Caco-2 (cell line): ENCODE results near the gene RABGAP1L. TPM values are rescaled to one million over a fixed set of nuclear protein-coding genes. Genes with fewer than 3 reads are reported as not detected.

Experiments used
- BruUV-seq: library from RNA; stranded (reverse); fragments of 400-500 nt; replicated peaks from 2 replicates; lab custom pipeline; 2021; lab: Mats Ljungman, UMichigan
- CTCF ChIA-PET: fragments of 300-600 bp; sonication (Branson Sonifier 250); formaldehyde crosslinking; loops from one replicate; lab custom pipeline; 2022; ENCODE audit warnings: antibody characterized with exemption; lab: Charles Lee
- POLR2A ChIA-PET: fragments of 300-600 bp; sonication (Branson Sonifier 250); formaldehyde crosslinking; loops from one replicate; lab custom pipeline; 2022; ENCODE audit warnings: antibody characterized with exemption; lab: Charles Lee
- DNase-seq, 2 experiments: peaks; one replicate each; pipeline versions ENCODE4 v3.0.0 to v3.0.0-alpha.2; 2020 to 2022
- H3K27me3 ChIP-seq: replicated peaks from 2 replicates; pipeline ENCODE4 v1.6.0; 2011; ENCODE audit warnings: low read length; ENCODE audit not compliant: control insufficient read depth, insufficient read depth
- H3K36me3 ChIP-seq: 2 replicates; pipeline ENCODE4 v1.5.1; 2011; ENCODE audit warnings: low read length; ENCODE audit not compliant: control insufficient read depth, insufficient read depth
- H3K4me1 ChIP-seq: fragments of 250-450 bp; sonication (Bioruptor Pico); 2 replicates; pipeline ENCODE4 v1.5.1; 2020; ENCODE audit warnings: mild to moderate bottlenecking
- H3K4me3 ChIP-seq: 2 replicates; pipeline ENCODE4 v1.5.1; 2011; ENCODE audit warnings: low read depth, mild to moderate bottlenecking, control low read depth, low read length
- H3K9me3 ChIP-seq: fragments of 250-450 bp; sonication (Bioruptor Pico); 2 replicates; pipeline ENCODE4 v1.5.1; 2020; ENCODE audit warnings: mild to moderate bottlenecking, moderate library complexity
- H3K27ac Mint-ChIP-seq: one replicate; pipeline ENCODE4 v1.8.0; 2022; ENCODE audit warnings: mixed read lengths; ENCODE audit not compliant: unreplicated experiment
- H3K27me3 Mint-ChIP-seq: one replicate; pipeline ENCODE4 v1.8.0; 2022; ENCODE audit warnings: mixed read lengths; ENCODE audit not compliant: insufficient read depth, unreplicated experiment
- H3K36me3 Mint-ChIP-seq: one replicate; pipeline ENCODE4 v1.8.0; 2022; ENCODE audit warnings: mild to moderate bottlenecking, mixed read lengths; ENCODE audit not compliant: insufficient read depth, unreplicated experiment
- H3K4me1 Mint-ChIP-seq: one replicate; pipeline ENCODE4 v1.8.0; 2022; ENCODE audit warnings: low read depth, mixed read lengths; ENCODE audit not compliant: unreplicated experiment
- H3K4me3 Mint-ChIP-seq: one replicate; pipeline ENCODE4 v1.8.0; 2022; ENCODE audit warnings: mild to moderate bottlenecking, moderate library complexity, mixed read lengths; ENCODE audit not compliant: unreplicated experiment
- H3K9me3 Mint-ChIP-seq: one replicate; pipeline ENCODE4 v1.8.0; 2022; ENCODE audit warnings: mixed read lengths; ENCODE audit not compliant: unreplicated experiment
- intact Hi-C: fragments of 100-400 bp; cut with micrococcal nuclease; formaldehyde crosslinking; loops from one replicate; pipeline ENCODE4 v1.10.0; 2022; ENCODE audit not compliant: unreplicated experiment
- total RNA-seq: library from RNA; stranded (reverse); gene quantifications from 2 replicates; pipeline ENCODE4 v1.2.3, GENCODE V29; 2022
- TF ChIP-seq, protein P1 (sequence below), 2 experiments: fragments of 200-600 bp in 1 of 2; IDR thresholded peaks; 1 replicate in 1 of 2; 2 replicates in 1 of 2; pipeline versions ENCODE4 v1.5.1 to v1.8.0; 2011 to 2022; ENCODE audit warnings: antibody characterized with exemption in 1 of 2, control low read depth in 1 of 2, inconsistent platforms in 1 of 2, low read depth in 1 of 2, low read length in 1 of 2, mild to moderate bottlenecking in 1 of 2, moderate library complexity in 1 of 2; ENCODE audit not compliant: insufficient read depth in 1 of 2, severe bottlenecking in 1 of 2, unreplicated experiment in 1 of 2

The RABGAP1L gene
- total RNA-seq, 1 experiment from 2014 or later: 20.3 TPM

DNA sequence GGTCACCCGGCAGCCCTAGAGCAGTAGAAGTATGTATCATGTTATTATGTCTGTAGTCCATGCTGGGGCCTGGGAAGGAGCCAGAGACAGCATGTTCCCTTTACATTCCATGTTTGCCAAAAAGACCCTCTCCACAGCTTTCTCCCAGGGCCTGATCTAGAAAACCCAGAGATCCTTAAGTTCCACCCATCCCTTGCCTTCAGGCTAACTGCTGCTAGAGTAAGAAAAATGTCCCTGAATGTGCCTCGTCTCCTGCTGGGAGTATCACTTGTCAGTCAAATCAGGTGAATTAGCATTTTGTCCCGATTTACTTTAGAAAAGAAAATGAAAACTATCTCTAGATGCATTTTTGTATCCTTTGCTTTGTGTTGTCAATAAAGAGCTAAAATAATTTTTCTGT, 877.2 kb downstream of the RABGAP1L start:
- Mint-ChIP-seq H3K36me3 (no peaks in the 10 kb centered on the region), H3K4me1 (peaks cover 15% of the 10 kb centered on the region), H3K4me3 (no peak overlapping the region), H3K27ac (no peak overlapping the region), H3K27me3 (no peaks in the 10 kb centered on the region), H3K9me3 (no peaks in the 10 kb centered on the region)
- no peak for DNase-seq
- no TSS peak for BruUV-seq
- no peaks in the 10 kb centered on the region for H3K9me3 ChIP-seq
- ChIA-PET POLR2A (no interaction called here), CTCF (interaction anchor here (0.7 kb wide), 1 partner anchor 89 kb away, joined by 4 read pairs; no protein-coding TSS in a partner anchor)
- intact Hi-C loops: loop anchor here (5.0 kb wide), 1 partner anchor 36 kb away; no protein-coding TSS in a partner anchor
- H3K36me3 ChIP-seq: no peaks in the 10 kb centered on the region
- H3K4me1 ChIP-seq: no peaks in the 10 kb centered on the region
- no peaks in the 10 kb centered on the region for H3K27me3 ChIP-seq
- H3K4me3 ChIP-seq: no peak overlapping the region
- TF ChIP-seq, protein P1, sequence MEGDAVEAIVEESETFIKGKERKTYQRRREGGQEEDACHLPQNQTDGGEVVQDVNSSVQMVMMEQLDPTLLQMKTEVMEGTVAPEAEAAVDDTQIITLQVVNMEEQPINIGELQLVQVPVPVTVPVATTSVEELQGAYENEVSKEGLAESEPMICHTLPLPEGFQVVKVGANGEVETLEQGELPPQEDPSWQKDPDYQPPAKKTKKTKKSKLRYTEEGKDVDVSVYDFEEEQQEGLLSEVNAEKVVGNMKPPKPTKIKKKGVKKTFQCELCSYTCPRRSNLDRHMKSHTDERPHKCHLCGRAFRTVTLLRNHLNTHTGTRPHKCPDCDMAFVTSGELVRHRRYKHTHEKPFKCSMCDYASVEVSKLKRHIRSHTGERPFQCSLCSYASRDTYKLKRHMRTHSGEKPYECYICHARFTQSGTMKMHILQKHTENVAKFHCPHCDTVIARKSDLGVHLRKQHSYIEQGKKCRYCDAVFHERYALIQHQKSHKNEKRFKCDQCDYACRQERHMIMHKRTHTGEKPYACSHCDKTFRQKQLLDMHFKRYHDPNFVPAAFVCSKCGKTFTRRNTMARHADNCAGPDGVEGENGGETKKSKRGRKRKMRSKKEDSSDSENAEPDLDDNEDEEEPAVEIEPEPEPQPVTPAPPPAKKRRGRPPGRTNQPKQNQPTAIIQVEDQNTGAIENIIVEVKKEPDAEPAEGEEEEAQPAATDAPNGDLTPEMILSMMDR (IDR thresholded peaks at IDR 0.05; ENCODE audit: insufficient read depth in 1 of 2, low read depth in 1 of 2, low read length in 1 of 2, severe bottlenecking in 1 of 2, unreplicated experiment in 1 of 2): no peak

DNA sequence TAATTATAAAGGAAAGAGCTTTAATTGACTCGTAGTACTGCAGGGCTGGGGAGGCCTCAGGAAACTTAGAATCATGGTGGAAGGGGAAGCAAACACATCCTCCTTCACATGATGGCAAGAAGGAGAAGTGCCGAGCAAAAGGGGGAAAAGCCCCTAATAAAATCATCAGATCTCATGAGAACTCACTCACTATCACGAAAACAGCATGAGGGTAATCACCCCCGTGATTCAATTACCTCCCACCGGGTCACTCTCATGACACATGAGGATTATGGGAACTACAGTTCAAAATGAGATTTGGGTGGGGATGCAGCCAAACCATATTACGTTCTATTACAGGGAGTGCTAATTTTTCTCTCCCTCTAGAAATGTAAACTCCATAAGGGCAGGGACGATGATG, 878.1 kb downstream of the RABGAP1L start:
- DNase-seq: no peak
- no peaks in the 10 kb centered on the region for H3K27me3 ChIP-seq
- BruUV-seq: no TSS peak
- no peaks in the 10 kb centered on the region for H3K36me3 Mint-ChIP-seq
- H3K4me1 ChIP-seq: no peaks in the 10 kb centered on the region
- H3K9me3 ChIP-seq: no peaks in the 10 kb centered on the region
- TF ChIP-seq, protein P1 (IDR thresholded peaks at IDR 0.05; ENCODE audit: insufficient read depth in 1 of 2, low read depth in 1 of 2, low read length in 1 of 2, severe bottlenecking in 1 of 2, unreplicated experiment in 1 of 2): no peak
- intact Hi-C loops: loop anchor here (5.0 kb wide), 1 partner anchor 35 kb away; no protein-coding TSS in a partner anchor
- ChIA-PET POLR2A (no interaction called here), CTCF (no interaction called here)
- H3K4me3 Mint-ChIP-seq: no peak overlapping the region
- H3K27me3 Mint-ChIP-seq: no peaks in the 10 kb centered on the region
- no peaks in the 10 kb centered on the region for H3K36me3 ChIP-seq
- H3K4me3 ChIP-seq: no peak overlapping the region
- H3K4me1 Mint-ChIP-seq: peaks cover 15% of the 10 kb centered on the region
- H3K27ac Mint-ChIP-seq: no peak overlapping the region
- no peaks in the 10 kb centered on the region for H3K9me3 Mint-ChIP-seq

DNA sequence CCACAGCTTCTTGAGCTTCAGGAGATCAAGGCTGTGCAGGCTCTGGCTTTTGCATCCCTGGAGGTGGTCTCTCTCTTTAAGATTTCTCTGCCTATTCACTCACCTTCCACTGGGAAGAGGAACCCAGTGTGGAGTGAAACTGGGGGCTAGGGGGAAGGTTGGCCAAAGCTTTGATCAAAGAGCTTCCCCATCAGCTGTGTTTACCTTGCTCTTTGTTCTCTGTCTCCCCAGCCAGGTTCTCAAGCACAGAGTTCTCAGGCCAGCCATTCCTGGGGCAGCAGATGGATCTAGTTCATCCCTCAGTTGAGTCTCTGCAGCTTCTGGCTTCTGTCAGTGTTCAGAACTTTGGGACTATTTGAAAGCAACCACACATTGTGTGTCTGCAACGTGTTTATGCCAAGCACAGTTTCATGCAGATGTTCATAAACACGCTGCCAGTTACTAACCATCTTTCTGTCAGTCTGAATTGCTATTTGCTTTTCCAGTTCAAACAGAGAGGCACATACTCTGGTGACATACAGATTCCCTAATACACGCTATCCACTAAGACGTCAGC, 881.1 kb downstream of the RABGAP1L start:
- Histone ChIP-seq H3K36me3 (no peaks in the 10 kb centered on the region), H3K9me3 (no peaks in the 10 kb centered on the region), H3K4me1 (no peaks in the 10 kb centered on the region), H3K4me3 (no peak overlapping the region), H3K27me3 (no peaks in the 10 kb centered on the region)
- H3K27ac Mint-ChIP-seq: no peak overlapping the region
- ChIA-PET CTCF (interaction anchor here (0.6 to 1.0 kb wide), 2 partner anchors 11 to 85 kb away, joined by 3 to 7 read pairs; no protein-coding TSS in a partner anchor), POLR2A (no interaction called here)
- no TSS peak for BruUV-seq
- no peak overlapping the region for H3K4me3 Mint-ChIP-seq
- no peaks in the 10 kb centered on the region for H3K36me3 Mint-ChIP-seq
- no peaks in the 10 kb centered on the region for H3K9me3 Mint-ChIP-seq
- no peak for DNase-seq
- H3K27me3 Mint-ChIP-seq: no peaks in the 10 kb centered on the region
- intact Hi-C loops: no loop called here
- TF ChIP-seq, protein P1 (IDR thresholded peaks at IDR 0.05; ENCODE audit: insufficient read depth in 1 of 2, low read depth in 1 of 2, low read length in 1 of 2, severe bottlenecking in 1 of 2, unreplicated experiment in 1 of 2): no peak
- H3K4me1 Mint-ChIP-seq: peaks cover 7% of the 10 kb centered on the region
